AG09319 (cell line): Measurements from ENCODE around the gene BARHL1.

ENCODE experiments used
- DNase-seq: peaks from one replicate; pipeline ENCODE4 v3.0.0-alpha.2; 2010; ENCODE audit warnings: low read depth; ENCODE audit errors: extremely low read depth
- TF ChIP-seq, protein P1 (sequence below): IDR thresholded peaks from 2 replicates; pipeline ENCODE4 v1.5.1; 2011; ENCODE audit warnings: low read depth, mild to moderate bottlenecking, inconsistent platforms, low read length, moderate library complexity

Gene BARHL1

DNA sequence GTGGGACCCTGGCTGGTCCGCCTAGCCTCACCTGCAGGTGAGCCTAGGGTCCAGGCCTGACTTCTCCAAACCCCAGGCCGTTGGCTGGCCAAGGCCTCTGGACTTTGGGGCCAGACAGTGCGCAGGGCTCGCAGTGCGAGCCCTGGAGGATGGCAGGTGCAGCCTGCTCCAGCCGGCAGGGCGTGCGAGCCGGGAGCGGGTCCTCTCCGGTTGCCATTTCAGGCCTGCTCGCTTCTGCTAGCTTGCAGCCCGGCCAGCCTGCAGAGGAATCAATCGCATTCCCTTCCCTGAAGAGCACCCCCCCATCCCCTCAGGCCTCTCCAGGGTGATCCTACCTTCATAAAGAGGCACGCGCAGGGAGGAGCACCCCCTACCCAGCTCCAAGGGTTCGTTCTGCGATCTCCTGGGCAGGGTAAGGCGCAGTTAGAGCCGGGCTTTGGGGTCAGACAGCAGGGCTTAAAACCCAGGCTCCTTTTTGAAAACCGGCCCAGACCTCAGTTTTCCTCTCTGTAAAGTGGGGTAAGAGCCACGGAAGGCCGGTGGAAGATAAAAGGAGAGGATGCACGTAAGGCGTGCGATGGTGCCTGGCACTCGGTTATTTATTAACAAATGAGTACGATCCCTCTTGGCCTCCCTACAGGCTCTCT lies 6.2 kb downstream of the BARHL1 start:
- TF ChIP-seq, protein P1, sequence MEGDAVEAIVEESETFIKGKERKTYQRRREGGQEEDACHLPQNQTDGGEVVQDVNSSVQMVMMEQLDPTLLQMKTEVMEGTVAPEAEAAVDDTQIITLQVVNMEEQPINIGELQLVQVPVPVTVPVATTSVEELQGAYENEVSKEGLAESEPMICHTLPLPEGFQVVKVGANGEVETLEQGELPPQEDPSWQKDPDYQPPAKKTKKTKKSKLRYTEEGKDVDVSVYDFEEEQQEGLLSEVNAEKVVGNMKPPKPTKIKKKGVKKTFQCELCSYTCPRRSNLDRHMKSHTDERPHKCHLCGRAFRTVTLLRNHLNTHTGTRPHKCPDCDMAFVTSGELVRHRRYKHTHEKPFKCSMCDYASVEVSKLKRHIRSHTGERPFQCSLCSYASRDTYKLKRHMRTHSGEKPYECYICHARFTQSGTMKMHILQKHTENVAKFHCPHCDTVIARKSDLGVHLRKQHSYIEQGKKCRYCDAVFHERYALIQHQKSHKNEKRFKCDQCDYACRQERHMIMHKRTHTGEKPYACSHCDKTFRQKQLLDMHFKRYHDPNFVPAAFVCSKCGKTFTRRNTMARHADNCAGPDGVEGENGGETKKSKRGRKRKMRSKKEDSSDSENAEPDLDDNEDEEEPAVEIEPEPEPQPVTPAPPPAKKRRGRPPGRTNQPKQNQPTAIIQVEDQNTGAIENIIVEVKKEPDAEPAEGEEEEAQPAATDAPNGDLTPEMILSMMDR = no peak
- no peak for DNase-seq

DNA sequence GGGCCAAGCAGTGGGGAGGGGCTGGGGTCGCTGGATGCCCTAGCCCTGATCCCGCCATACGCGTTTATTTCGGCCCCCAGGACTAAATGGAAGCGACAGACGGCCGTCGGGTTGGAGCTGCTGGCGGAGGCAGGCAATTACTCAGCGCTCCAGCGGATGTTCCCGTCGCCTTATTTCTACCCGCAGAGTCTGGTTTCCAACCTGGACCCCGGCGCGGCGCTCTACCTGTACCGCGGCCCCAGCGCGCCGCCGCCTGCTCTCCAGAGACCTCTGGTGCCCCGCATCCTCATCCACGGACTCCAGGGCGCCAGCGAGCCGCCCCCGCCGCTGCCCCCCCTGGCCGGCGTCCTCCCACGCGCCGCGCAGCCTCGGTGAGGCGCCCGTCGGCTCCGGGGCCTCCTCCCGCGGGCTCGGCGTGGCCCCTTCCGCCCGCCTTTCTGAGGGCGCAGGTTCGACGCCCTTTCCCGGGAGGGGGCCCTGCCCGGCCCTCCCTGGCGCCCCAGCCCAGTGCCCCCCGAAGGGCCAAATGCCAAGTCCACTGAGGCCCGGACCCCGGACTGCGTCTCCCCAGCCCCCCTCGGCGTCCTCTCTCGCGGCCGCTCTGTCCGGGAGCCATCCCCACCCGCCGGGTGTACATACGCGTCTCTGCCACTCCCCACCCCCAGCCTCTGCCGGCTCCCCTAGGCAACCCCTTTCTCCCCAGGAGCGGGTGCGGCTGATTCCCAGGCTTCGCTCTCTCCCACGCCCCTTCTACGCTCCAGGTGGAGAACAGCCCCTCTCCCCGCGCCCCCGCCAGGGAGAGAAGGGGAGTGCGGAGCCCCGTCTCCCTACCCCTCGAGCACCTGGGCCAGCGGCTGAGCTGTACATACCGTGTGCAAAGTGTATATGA lies 7.0 kb downstream of the BARHL1 start:
- TF ChIP-seq, protein P1 = no peak
- DNase-seq = no peak

DNA sequence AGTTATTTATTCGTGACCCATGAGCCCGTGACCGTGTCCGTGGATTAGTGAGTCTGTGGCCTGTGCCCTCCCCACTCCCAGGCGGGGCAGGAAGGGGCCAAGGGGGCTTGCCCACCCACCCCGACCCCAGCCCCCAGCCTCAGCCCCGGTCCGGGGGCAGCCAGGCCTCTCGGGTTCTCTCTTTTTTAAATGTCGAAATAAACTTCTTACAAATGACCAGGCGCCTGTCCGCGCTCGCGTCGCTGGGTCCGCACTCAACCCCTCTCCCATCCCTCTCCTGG lies 7.6 kb downstream of the BARHL1 start:
- DNase-seq = no peak
- TF ChIP-seq, protein P1 = no peak

DNA sequence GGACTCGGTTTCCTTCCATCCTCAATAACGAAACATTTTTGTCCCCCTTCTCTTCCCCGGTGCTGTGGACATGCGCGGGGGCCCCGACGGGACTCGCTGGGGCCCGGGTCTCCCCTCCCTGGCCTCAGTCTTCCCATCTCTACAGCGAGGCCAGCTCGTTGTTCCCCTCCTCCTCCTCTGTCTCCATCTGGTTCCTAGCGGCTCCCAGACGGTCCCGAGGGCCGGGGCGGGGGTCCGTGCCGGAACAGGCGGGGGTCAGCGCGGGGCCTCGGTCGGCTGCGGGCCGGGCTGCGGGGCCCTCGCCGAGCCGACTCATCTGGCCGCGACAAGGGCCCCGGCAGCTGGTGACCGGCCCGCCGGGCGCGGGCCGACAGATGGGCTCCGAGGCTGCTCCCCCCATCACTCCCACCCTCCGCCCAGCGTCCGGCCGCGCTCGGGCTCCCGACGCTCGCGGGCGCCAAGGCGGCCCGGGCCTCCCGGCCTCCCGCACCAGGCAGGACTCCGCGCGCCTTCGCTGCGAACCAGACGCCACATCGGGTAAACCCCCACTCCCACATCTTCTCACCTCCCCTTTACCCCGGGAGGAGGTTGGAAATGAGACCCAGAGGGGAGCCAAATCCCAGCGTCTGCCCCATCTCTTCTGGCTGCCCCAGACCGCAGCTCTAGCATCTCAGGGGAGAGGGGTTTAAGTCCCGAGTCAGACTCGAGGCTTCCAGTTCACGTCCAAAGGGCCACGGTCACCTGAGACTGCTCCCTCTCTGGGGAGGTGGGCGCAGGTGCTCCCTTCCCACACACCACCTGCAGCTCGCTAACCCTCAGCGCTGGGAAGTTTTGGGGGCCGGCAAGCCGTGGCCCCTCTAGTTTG lies 8.1 kb downstream of the BARHL1 start:
- TF ChIP-seq, protein P1 = no peak
- DNase-seq = no peak

DNA sequence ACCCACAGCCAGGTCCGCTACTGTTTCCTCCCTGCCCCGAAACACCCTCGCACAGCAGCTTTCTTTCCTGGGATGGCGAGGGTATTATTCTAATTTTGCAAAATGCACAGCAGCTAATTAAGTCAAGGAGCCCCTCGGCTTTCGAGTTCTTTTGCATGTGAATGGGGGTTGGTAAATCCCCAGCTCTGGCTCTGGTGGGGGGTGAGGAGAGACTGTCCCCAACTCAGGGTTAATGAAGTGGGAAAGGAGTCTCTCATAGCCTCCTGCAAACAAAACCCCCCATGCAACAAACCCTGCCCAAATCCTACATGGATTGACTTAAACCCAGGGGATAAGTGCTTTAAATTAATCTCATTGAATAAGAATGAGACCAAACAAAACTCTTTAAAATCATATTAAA lies 8.8 kb downstream of the BARHL1 start:
- no peak for DNase-seq
- TF ChIP-seq, protein P1 = no peak

DNA sequence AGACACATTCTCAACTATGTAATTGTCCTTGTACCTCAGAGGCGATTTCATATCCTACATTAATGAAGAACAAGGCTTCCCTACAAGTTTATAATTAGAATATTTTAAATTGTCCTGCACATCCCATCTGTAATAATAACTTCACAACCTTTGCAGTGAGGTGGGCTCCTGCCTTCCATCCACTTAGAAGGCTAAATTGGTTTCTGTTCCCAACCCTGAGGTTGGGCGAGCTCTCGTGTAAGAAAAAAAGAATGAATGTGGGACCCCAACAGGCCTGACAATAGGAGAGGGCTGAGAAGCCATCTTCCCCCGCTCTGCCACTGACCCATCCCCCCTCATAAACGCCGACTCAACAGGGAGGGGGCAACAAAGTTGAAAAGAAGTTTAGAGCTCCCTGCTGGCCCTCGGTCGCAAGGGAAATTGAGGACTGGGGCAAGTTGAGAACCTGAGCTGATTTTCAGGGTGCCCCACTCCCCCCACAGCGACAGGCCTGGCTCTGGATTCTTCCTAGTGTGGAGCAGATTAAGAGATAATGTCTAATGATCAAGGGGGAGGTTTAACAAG lies 9.4 kb downstream of the BARHL1 start:
- DNase-seq = no peak
- TF ChIP-seq, protein P1 = no peak

DNA sequence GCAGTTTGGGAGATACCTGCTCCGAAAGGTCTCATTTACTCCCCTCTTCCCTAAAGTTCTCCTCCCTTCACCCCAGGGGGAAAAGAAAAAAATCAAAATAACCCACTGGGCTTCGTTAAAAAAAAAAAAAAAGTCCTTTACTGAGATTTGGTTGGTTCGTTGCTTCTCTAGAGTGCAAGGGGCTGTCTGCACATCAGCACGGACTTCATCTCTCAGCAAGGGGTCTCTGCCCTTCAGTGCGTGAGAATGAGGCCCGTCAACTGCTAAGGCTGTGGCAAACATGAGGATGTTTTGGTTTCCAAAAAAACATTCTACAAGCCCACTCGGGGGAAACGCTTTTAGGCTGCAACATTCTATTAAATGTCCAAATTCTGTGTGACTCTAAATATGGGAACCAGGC lies 10.0 kb downstream of the BARHL1 start:
- DNase-seq = no peak
- TF ChIP-seq, protein P1 = no peak
